Measurements from ENCODE around the gene CDCA7L. TPM values are rescaled to one million over a fixed set of nuclear protein-coding genes. Genes with fewer than 3 reads are reported as not detected.
"Not testable (repeated sequence)": the region's sequence is repeated elsewhere in the genome, so short reads cannot be mapped to it uniquely, and the experiment has no call there.

Gene CDCA7L
- polyA plus RNA-seq, 1 donor = 16.6 TPM

DNA sequence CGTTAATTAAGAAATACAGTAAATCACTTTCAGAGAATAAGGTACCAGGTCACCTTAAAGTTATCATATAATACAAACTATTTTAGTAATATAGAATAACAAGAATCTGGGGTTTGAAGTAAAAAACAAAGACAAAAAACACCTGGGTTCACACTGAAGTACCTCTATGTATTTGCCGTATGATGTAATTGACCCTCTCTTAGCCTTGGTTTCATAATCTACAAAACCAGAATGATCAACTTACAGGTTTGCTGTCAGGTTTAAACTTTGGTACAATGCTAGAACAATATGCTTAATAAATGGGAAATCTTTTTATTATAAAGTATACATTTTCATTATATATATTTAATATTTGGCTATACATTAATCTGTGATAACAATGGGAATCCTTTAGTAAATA, 58.3 kb downstream of the CDCA7L start:
- WGBS (ENCODE audit: insufficient coverage, low lambda C conversion rate) = 100% methylated on average over 1 of the region's 2 CpGs
- Histone ChIP-seq H3K27ac (ENCODE audit: low read length) (no peak overlapping the region), H3K36me3 (ENCODE audit: control insufficient read depth, insufficient read depth, low read length) (no peaks in the 10 kb centered on the region), H3K4me3 (ENCODE audit: low read length) (no peak overlapping the region), H3K9me3 (ENCODE audit: control insufficient read depth, low read depth, low read length) (no peaks in the 10 kb centered on the region), H3K4me1 (ENCODE audit: control insufficient read depth, insufficient read depth, low read length) (no peaks in the 10 kb centered on the region), H3K27me3 (ENCODE audit: control insufficient read depth, insufficient read depth, low read length) (no peaks in the 10 kb centered on the region)
- DNase-seq = no peak

- no peak for DNase-seq
- H3K27me3 ChIP-seq (ENCODE audit: control insufficient read depth, insufficient read depth, low read length) = no peaks in the 10 kb centered on the region
- no CpG with 5 or more reads among the region's 4 CpGs for WGBS (ENCODE audit: insufficient coverage, low lambda C conversion rate)
- H3K9me3 ChIP-seq (ENCODE audit: control insufficient read depth, low read depth, low read length) = no peaks in the 10 kb centered on the region
- H3K4me1 ChIP-seq (ENCODE audit: control insufficient read depth, insufficient read depth, low read length) = no peaks in the 10 kb centered on the region
- no peaks in the 10 kb centered on the region for H3K36me3 ChIP-seq (ENCODE audit: control insufficient read depth, insufficient read depth, low read length)
- H3K27ac ChIP-seq (ENCODE audit: low read length) = no peak overlapping the region
- H3K4me3 ChIP-seq (ENCODE audit: low read length) = no peak overlapping the region
Observed at GRCh38 chr7:21886396-21886795, 59.3 kb downstream of the CDCA7L start.

GRCh38 chr7:21884496-21884895, 61.2 kb downstream of the CDCA7L start:
- H3K27me3 ChIP-seq (ENCODE audit: control insufficient read depth, insufficient read depth, low read length) = no peaks in the 10 kb centered on the region
- H3K9me3 ChIP-seq (ENCODE audit: control insufficient read depth, low read depth, low read length) = no peaks in the 10 kb centered on the region
- H3K4me1 ChIP-seq (ENCODE audit: control insufficient read depth, insufficient read depth, low read length) = no peaks in the 10 kb centered on the region
- no peak overlapping the region for H3K27ac ChIP-seq (ENCODE audit: low read length)
- DNase-seq = no peak
- H3K36me3 ChIP-seq (ENCODE audit: control insufficient read depth, insufficient read depth, low read length) = no peaks in the 10 kb centered on the region
- WGBS (ENCODE audit: insufficient coverage, low lambda C conversion rate) = 100% methylated on average over 2 of the region's 7 CpGs
- H3K4me3 ChIP-seq (ENCODE audit: low read length) = no peak overlapping the region

DNA sequence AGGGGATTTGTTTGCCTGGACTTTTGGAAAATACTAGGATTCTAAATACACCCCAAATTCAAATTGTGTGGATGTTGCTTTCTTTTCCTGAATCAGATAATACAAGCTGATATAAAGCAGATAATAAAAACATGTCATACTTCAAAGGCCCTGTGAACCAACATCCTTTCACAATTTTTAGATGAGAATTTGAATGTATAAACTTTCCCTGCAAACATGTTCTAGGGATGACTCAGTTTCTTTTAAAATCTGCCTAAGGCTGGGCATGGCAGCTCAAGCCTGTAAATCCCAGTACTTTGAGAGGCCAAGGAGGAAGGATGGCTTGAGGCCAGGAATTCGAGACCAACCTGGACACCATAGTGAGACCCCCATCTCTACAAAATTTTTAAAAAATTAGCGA, 62.2 kb downstream of the CDCA7L start:
- H3K27me3 ChIP-seq (ENCODE audit: control insufficient read depth, insufficient read depth, low read length); H3K4me3 ChIP-seq (ENCODE audit: low read length); H3K36me3 ChIP-seq (ENCODE audit: control insufficient read depth, insufficient read depth, low read length); DNase-seq; H3K9me3 ChIP-seq (ENCODE audit: control insufficient read depth, low read depth, low read length); H3K4me1 ChIP-seq (ENCODE audit: control insufficient read depth, insufficient read depth, low read length); H3K27ac ChIP-seq (ENCODE audit: low read length): not testable (repeated sequence)
- WGBS (ENCODE audit: insufficient coverage, low lambda C conversion rate) = no CpG with 5 or more reads among the region's 2 CpGs

- DNase-seq = no peak
- 100% methylated on average over 1 of the region's 3 CpGs for WGBS (ENCODE audit: insufficient coverage, low lambda C conversion rate)
- no peaks in the 10 kb centered on the region for H3K36me3 ChIP-seq (ENCODE audit: control insufficient read depth, insufficient read depth, low read length)
- no peaks in the 10 kb centered on the region for H3K4me1 ChIP-seq (ENCODE audit: control insufficient read depth, insufficient read depth, low read length)
- H3K4me3 ChIP-seq (ENCODE audit: low read length) = no peak overlapping the region
- H3K27me3 ChIP-seq (ENCODE audit: control insufficient read depth, insufficient read depth, low read length) = no peaks in the 10 kb centered on the region
- no peaks in the 10 kb centered on the region for H3K9me3 ChIP-seq (ENCODE audit: control insufficient read depth, low read depth, low read length)
- no peak overlapping the region for H3K27ac ChIP-seq (ENCODE audit: low read length)
Observed at GRCh38 chr7:21883069-21883468, 62.6 kb downstream of the CDCA7L start.

DNA sequence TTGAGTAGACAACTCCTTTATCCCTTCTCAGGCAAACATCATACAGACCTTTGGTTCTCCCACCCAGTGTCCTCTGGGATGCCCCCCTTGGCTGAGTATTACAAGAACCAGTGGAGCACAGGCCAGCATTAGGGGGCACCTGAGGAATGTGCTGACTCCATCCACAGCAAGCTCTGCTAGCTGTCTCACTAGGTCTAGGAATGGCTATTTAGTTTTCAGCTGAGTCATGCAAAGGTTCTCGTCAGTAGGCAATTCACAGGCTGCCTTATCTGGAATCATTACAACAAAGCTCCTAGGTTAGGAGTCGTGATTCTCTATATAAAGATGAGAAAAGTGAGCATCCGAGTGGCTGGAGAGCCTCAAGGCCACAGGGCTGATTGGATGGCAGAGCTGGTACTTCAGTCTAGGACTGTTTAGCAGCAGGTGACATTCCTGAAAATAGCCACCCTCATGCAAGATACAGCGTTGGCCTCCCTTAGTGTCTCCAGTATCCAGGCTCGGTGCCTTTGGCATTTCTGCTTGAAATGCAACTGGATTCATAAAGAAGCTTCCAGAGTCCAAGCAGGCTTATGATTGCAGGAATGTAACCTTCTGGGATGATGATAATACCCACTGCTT, 75.8 kb downstream of the CDCA7L start:
- WGBS (ENCODE audit: insufficient coverage, low lambda C conversion rate) = no CpG with 5 or more reads among the region's 5 CpGs
- Histone ChIP-seq H3K27ac (ENCODE audit: low read length) (no peak overlapping the region), H3K9me3 (ENCODE audit: control insufficient read depth, low read depth, low read length) (no peaks in the 10 kb centered on the region), H3K4me3 (ENCODE audit: low read length) (no peak overlapping the region), H3K36me3 (ENCODE audit: control insufficient read depth, insufficient read depth, low read length) (no peaks in the 10 kb centered on the region), H3K4me1 (ENCODE audit: control insufficient read depth, insufficient read depth, low read length) (no peaks in the 10 kb centered on the region), H3K27me3 (ENCODE audit: control insufficient read depth, insufficient read depth, low read length) (peaks cover 2% of the 10 kb centered on the region)
- DNase-seq = peak; percentile 23 to 57

GRCh38 chr7:21868576-21868850, 77.2 kb downstream of the CDCA7L start:
- peaks cover 2% of the 10 kb centered on the region for H3K27me3 ChIP-seq (ENCODE audit: control insufficient read depth, insufficient read depth, low read length)
- no peaks in the 10 kb centered on the region for H3K36me3 ChIP-seq (ENCODE audit: control insufficient read depth, insufficient read depth, low read length)
- WGBS (ENCODE audit: insufficient coverage, low lambda C conversion rate) = no CpG with 5 or more reads among the region's 3 CpGs
- no peak overlapping the region for H3K4me3 ChIP-seq (ENCODE audit: low read length)
- H3K9me3 ChIP-seq (ENCODE audit: control insufficient read depth, low read depth, low read length) = no peaks in the 10 kb centered on the region
- H3K27ac ChIP-seq (ENCODE audit: low read length) = no peak overlapping the region
- no peak for DNase-seq
- H3K4me1 ChIP-seq (ENCODE audit: control insufficient read depth, insufficient read depth, low read length) = no peaks in the 10 kb centered on the region

- Histone ChIP-seq H3K27me3 (ENCODE audit: control insufficient read depth, insufficient read depth, low read length) (peaks cover 2% of the 10 kb centered on the region), H3K9me3 (ENCODE audit: control insufficient read depth, low read depth, low read length) (no peaks in the 10 kb centered on the region), H3K27ac (ENCODE audit: low read length) (no peak overlapping the region), H3K36me3 (ENCODE audit: control insufficient read depth, insufficient read depth, low read length) (no peaks in the 10 kb centered on the region), H3K4me3 (ENCODE audit: low read length) (no peak overlapping the region), H3K4me1 (ENCODE audit: control insufficient read depth, insufficient read depth, low read length) (no peaks in the 10 kb centered on the region)
- WGBS (ENCODE audit: insufficient coverage, low lambda C conversion rate) = no CpG with 5 or more reads among the region's 8 CpGs
- peak; percentile 51 to 79 for DNase-seq
Observed at GRCh38 chr7:21867816-21868575, 77.7 kb downstream of the CDCA7L start.

DNA sequence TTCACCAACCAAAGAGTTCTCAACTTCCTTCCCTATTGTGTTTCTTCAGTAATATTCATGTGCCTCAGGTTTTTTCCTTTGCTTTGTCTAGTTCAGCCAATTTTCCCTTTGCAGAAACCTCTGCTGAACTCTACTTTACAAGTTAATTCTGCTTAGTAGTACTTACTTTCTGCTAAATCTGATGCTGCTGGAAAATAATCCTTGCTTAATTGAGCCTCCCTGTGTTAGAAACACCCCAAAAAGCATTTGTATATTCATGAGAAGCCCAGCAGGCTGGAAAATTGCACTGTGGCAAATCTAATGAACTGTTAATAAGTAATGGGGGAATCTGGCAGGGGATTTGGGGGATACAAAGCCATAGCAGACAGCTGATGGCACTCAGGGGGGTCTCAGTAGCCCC, 78.5 kb downstream of the CDCA7L start:
- Histone ChIP-seq H3K4me3 (ENCODE audit: low read length) (no peak overlapping the region), H3K27ac (ENCODE audit: low read length) (no peak overlapping the region), H3K36me3 (ENCODE audit: control insufficient read depth, insufficient read depth, low read length) (no peaks in the 10 kb centered on the region), H3K27me3 (ENCODE audit: control insufficient read depth, insufficient read depth, low read length) (peaks cover 2% of the 10 kb centered on the region), H3K9me3 (ENCODE audit: control insufficient read depth, low read depth, low read length) (no peaks in the 10 kb centered on the region), H3K4me1 (ENCODE audit: control insufficient read depth, insufficient read depth, low read length) (no peaks in the 10 kb centered on the region)
- no peak for DNase-seq

DNA sequence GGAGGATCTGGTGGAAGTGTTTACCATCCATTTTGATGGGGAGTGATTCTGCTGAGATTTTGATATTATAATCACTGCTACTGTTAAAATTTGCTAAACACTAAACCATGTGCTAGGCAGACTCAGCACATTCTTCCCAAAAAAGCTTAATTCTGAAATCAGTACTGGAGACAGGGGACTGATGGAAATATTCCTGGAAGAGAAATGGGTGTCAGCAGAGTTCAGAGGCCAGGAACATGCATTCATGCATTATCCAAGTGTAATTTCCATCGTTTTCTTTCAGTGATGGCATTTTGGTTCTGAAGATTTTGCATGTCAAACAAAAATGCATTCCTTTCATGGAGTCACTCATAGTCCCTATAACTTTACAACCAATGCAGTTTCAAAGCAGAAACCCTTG, 79.0 kb downstream of the CDCA7L start:
- H3K4me3 ChIP-seq (ENCODE audit: low read length) = no peak overlapping the region
- no peaks in the 10 kb centered on the region for H3K4me1 ChIP-seq (ENCODE audit: control insufficient read depth, insufficient read depth, low read length)
- no peak overlapping the region for H3K27ac ChIP-seq (ENCODE audit: low read length)
- peaks cover 2% of the 10 kb centered on the region for H3K27me3 ChIP-seq (ENCODE audit: control insufficient read depth, insufficient read depth, low read length)
- no CpG with 5 or more reads among the region's 1 CpG for WGBS (ENCODE audit: insufficient coverage, low lambda C conversion rate)
- H3K9me3 ChIP-seq (ENCODE audit: control insufficient read depth, low read depth, low read length) = no peaks in the 10 kb centered on the region
- no peak for DNase-seq
- H3K36me3 ChIP-seq (ENCODE audit: control insufficient read depth, insufficient read depth, low read length) = no peaks in the 10 kb centered on the region

DNA sequence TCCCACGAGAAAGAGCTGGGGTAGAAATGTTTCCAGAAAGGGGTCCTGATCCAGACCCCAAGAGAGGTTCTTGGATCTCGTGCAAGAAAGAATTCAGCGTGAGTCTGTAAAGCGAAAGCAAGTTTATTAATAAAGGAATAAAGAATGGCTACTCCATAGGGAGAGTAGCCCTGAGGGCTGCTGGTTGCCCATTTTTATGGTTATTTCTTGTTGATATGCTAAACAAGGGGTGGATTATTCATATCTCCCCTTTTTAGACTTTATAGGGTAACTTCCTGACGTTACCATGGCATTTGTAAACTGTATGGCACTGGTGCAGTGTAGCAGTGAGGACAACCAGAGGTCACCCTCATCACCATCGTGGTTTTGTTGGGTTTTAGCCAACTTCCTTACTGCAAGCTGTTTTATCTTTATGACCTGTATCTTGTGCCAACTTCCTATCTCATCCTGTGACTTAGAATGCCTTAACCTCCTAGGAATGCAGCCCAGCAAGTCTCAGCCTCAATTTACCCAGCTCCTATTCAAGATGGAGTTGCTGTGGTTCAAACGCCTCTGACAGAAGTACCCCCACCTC, 80.0 kb downstream of the CDCA7L start:
- no CpG with 5 or more reads among the region's 7 CpGs for WGBS (ENCODE audit: insufficient coverage, low lambda C conversion rate)
- not testable (repeated sequence) for H3K9me3 ChIP-seq (ENCODE audit: control insufficient read depth, low read depth, low read length); H3K4me3 ChIP-seq (ENCODE audit: low read length); H3K36me3 ChIP-seq (ENCODE audit: control insufficient read depth, insufficient read depth, low read length); H3K4me1 ChIP-seq (ENCODE audit: control insufficient read depth, insufficient read depth, low read length); H3K27ac ChIP-seq (ENCODE audit: low read length); H3K27me3 ChIP-seq (ENCODE audit: control insufficient read depth, insufficient read depth, low read length)
- peak; percentile 16 to 70 for DNase-seq
